Glomerular visceral epithelial cell (primary cell): Measurements from ENCODE around the gene LAPTM5.
"Not testable (repeated sequence)": the region's sequence is repeated elsewhere in the genome, so short reads cannot be mapped to it uniquely, and the experiment has no call there.

Experiments
- DNase-seq: peaks from one replicate; pipeline ENCODE4 v3.0.0-alpha.2; 2016; ENCODE audit errors: extremely low spot score

LAPTM5 gene

DNA sequence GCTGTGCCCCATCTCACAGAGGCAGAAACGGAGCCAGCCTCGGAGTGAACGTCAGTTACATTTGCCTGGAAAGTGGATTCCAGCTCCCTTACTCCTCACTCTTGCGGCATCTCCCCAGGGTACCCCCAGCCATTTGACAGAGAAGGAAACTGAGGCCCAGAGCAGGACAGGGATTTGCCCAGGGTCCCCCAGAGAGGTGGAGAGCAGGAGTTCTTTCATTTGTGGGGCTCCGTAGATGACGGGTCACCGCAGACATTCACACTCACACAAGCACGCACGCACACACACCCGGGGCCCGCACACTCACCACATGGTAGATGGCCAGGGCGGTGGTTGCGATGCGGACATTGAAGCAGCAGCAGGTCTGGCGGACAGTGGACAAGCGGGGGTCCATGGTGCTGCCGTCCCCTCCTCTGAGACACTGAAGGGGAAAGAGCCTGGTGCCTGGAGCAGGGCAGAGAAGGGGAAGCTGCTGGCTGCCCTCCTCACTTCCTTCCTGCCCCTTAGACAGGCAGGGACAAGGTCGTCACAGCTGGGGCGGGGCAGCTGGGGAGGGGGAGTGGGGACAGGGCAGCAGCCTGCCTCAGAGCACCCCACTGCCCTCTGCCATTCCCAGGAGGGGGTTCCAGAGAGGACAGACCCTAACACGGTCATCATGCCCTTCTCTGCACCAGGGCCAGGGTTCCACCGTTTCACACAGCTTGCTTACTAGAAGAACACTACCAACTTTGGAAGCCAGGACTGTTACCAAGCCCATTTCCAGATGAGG, at the start of gene LAPTM5:
TSS of gene LAPTM5 (minus strand) at position 423 of the 769 bp plus-strand sequence. CDS start at position 394, 29 bp downstream.
- no peak for DNase-seq

DNA sequence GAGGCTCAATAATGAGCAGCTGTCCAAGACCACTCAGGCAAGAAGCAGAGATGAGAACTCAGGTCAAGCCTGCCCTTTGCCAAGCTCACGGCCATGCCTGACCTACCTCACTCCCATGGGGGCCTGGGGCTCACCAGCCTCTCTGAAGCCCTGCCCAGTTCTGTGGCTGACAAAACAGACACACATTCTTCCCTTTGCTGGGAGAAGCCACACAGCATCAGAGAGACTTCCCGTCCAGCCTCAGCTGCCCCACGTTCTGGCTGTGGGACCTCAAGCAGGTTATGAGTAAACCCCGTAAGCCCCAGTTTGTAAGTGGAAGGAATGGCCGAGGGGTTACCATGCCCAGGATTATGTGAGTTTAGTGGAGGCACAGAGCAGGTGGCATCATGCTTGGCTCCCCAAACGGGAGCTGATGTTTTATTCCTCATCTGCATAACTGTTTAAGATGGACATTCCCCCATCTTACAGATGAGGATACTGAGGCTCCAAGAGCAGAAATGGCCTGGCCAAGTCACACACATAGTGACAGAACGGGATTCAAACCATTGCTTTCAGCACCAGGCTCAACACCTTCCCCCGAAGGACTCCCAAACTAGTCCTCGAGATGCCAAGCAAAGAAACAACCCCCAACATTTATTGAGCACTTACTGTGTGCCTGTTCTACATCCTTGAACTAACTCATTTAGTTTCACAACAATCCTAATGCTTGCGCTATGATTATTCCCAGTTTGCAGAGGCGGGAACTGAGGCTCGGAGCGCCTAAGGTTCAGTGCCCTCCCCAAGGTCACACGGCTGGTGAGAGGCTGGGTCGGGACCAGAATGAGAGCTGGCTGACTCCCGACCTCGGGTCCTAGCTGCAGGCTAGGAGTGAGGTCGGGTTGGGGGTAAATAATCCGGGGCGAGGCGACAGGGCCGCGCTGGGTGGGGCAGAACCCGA, 49.1 kb upstream of the LAPTM5 start:
- DNase-seq: peak; percentile 30

GRCh38 chr1:30805304-30806003, 47.9 kb upstream of the LAPTM5 start:
- no peak for DNase-seq

DNA sequence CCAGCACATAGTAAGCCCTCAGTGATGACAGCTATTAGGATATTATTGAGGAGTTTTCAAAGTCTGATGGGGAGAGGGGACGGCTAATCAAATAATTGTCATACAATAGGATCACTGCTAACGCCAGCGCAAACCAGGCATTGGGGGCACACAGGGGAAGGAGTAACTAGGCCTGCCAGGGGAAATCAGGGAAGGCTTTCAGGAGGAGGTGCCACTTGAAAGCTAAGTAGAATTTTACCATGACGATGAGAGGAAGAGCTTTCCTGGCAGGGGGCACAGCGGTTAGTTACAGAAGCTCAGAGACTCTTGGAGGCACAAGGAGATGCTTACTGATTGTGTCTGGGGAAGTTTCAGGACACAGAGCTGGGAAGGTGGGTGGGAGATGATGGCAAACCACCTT, 47.2 kb upstream of the LAPTM5 start:
- no peak for DNase-seq

DNA sequence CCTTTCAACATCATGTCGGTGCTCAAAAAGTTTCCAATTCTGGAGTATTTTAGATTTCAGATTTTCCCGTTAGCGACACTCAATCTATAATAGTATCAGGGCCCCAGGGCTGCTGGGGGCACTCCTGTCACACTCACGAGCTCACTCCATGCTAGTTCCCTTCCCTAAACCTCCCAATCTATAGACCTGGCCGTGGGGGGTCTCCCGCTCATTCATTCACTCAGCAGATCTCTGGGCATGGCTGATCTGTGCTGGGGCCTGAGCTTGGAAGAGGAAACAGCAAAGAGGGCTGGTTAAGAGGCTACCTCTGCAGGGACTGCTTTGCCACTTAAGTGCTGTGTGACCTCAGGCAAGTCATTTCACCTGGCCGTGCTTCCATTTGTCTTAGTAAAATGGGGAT, 46.8 kb upstream of the LAPTM5 start:
- DNase-seq: no peak

DNA sequence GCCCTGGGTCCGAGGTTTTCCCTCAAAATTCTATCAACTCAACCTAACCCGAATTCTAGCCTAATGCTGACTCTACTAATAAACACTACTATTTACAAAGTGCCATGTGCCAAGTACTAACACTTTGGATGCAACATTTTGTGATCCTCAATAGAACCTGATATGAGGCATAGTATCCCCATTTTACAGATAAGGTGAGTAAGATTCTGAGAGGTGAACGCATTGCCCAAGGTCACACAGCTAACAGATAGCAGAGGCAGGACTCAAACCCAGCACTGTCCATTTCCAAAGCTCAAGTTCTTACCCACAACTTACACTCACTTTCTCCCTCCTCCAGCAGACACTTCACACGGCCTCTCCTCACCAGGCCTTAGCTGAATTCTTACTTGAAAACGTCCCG, 46.0 kb upstream of the LAPTM5 start:
- DNase-seq: no peak

DNA sequence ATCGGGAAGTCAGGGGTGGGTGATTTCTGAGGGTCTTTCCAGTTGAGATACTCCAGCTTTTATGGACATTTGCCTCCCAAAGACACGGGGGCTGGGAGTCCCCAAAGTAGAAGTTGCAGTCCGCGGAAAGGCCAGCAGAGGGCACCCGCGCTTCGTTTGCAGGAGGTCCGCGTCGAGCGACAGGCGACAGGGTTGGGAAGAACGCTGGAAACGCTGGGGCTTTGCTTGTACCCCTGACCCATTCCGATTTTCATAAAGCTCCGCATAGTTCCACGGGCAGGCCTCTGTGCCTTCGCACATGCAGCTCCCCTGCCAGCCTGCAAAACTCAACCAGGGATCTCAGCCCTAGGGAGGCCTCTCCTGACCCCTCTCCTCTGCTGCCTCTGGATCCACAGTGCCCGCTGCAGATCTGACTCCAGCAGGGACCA, 44.2 kb upstream of the LAPTM5 start:
- peak; percentile 68 for DNase-seq

- DNase-seq: no peak
These were observed 41.6 kb upstream of the LAPTM5 start for GRCh38 chr1:30799233-30799511.

- DNase-seq: no peak
These were observed 41.0 kb upstream of the LAPTM5 start for GRCh38 chr1:30798389-30799232.

DNA sequence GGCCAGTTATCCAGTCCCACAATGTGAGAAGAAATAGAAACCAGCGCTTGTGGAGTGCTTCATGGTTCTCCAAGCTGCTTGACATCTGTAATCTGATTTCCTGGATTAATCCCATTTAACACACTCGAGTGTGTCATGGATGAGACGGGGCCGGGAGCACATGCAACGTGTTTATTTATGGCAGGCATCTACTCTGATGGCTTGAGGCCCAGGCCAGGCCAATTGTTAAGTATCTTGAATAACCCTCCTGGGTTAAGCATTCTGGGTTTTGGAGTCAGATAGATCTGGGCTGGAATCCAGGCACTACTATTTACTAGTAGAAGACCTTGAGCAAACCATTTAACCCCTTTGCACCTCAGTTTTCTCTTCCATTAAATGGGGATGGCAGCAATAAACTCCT, 37.5 kb upstream of the LAPTM5 start:
- DNase-seq: no peak

DNA sequence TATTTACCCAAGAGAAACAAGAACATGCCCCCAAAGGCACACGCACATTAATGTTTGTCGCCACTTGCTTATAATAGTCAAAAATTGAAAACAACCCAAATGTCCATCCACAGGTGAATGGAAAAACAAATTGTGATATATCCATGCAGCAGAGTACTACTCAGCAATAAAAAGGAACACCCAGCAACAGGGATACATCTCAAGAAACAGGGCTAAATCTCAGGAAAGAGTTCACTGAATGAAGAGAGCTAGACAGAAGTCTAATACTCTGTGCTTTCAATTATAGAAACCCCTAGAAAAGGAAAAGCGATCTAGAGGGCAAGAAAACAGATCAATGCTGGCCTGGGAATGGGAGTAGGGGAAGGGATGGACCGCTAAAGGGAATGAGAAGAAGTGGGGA, 36.7 kb upstream of the LAPTM5 start:
- no peak for DNase-seq

DNA sequence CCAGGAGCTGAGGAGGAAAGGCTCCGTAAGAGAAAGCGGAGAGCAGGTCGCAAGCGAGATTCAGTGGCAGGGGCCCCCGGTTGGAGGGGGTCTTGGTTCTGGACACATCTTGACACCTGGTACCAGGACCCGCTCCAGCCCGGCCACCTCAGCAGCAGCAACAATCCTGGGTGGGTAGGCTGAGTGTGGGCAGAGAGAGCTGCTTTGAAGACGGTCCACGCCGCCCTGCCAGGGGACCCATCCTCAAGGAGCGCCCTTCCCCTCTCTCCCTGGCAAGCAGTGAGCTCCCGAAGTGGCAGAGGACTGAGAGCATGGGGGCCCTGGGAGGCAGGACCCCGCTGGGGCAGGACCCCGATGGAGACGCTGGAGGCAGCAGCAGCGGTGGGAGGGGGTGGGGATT, 35.6 kb upstream of the LAPTM5 start:
- no peak for DNase-seq

DNA sequence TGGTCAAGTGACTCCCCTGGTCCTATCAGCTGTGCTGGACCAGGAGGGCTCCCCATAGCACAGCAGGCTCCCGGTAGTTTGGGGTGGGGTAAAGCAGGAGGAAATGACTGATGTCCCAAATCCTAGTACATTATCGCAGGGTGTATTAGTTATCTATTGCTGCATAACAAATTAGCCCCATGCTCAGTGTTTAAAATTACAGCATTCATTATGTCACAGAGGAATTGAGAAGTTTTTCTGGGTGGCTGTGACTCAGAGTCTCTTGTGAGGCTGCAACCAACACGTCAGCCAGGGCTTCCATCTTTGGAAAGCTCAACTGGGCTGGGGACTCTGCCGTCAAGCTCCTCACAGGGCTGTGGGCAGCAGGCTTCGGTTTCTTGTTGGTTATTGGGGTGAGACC, 34.3 kb upstream of the LAPTM5 start:
- no peak for DNase-seq

DNA sequence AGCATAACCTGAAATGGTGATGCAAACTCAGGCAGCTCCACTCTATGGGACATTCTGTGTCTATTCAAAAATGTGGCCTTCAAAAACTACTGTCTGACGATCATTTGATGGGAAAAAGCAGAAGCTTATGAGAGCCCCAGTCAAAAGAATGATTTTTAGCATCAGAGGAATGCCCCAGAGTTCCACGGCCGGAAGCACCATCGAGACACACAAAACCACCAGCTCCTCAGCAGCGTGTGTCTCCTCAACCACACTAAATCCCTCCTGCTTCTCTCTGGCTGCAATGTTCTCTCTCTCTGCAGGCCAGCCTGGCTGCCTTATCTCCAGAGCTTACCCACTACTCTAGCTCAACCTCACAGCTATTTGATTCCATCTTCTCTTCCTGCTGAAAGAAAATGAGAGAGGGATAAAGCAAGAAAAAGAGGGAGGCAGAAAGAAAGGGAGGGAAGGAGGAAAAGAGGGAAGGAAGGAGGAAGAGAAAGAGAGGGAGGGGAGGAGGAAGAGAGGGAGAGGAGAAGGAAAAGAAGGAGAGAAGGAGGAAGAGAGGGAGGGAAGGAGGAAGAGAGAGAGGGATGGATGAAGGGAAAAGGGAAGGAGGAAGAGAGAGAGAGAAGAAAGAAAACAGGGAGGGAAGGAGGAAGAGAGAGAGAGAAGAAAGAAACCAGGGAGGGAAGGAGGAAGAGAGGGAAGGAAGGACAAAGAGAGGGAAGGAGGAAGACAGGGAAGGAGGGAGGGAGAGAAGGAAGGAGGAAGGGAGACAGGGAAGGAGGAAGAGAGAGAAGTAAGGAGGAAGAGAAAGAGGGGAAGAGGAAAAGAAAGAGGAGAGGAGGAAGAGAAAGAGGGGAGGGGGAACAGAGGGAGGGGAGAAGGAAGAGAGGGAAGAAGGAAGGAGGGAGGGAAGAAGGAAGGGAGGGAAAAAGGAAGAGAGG, 33.5 kb upstream of the LAPTM5 start:
- no peak for DNase-seq

- DNase-seq: not testable (repeated sequence)
These were observed 32.6 kb upstream of the LAPTM5 start for GRCh38 chr1:30790256-30790525.

GRCh38 chr1:30789388-30790255, 32.0 kb upstream of the LAPTM5 start:
- DNase-seq: no peak

DNA sequence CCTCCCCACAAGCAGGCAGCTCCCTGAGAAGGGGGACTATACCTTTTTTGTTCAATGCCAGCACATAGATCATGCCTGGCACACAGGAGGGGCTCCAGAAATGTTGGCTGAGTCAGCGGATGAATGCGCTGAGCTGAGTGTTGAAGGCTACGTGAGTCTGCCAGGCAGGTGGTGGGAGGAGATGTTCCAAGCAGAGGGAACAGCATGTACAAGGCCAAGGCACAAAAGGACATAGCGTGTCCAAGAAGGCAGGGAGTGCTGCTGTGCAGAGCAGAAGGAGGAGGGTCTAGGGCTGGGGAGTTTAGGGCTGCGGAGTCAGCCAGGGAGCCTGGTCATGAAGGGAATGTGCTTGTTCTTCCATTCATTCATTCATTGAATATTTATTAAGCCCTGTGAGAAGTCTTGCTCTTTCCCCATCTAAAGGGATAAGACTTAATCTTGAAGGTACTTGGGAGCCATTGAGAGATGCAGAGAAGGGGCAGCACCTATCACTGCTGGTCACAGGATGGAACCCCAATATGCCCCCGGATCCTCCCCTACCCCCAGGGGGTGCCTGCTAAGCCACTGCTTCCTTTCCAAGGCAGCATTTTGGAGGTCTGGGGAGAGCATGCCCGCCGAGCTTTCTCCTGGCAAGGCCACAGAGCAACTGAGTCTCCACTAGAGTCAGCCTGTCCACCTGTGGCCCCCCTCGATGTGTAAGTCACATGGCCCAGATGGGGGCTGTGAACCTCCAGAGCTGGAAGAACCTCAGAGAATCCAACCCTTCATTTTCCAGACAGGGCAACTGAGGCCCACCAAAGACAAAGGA, 31.2 kb upstream of the LAPTM5 start:
- DNase-seq: no peak

DNA sequence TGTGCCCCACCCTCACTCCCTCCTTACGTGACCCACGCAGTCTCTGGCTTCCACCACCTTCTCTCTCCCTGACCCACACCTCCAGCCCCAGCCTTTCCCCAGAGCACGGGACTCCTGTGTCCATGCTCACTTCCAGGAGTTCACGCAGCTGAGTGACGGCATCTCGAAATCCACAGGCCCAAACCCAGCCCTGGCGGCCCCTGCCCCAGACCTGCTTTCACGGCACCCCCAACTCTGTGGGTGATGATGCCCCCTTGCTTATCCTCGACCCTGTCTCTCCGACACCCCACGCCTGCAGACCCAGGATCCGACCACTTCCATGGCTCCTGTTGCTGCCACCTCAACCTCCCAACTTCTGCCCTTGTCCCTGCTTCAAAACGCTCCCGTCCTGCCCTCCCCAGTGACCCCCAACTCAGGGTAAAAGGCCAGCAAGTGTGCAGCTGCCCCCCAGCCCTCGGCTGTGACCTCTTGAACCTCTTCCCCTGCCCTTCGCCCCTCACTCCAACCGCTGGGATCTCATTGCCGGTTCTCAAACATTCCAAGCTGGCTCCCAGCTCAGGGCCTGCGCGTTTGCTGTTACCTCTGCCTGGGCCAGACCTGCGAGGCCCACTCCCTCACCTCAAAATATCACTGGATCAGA, 30.4 kb upstream of the LAPTM5 start:
- no peak for DNase-seq
